ENCODE measurements around the gene ASF1B.

DNA sequence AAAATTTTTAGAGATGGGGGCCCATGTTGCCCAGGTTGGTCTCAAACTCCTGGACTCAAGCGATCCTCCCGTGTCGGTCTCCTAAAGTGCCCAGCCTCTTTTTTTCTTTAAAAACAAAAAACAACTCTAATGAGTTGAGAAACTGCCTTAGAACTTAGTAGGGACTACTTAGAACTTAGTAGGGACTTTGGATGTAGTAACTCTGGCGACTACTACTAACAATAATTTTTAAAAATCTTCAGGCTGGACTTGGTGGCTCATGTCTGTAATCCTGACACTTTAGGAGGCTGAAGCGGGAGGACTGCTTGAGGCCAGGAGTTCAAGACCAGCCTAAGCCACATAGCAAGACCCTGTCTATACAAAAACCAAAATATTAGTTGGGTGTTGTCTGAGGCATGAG is 50.3 kb downstream of the ASF1B start:
- TF ChIP-seq POLR2A (IDR thresholded peaks at IDR 0.05; ENCODE audit: low read length) (no peak), GATA1 (IDR thresholded peaks at IDR 0.05; ENCODE audit: low read depth, low read length) (no peak)
